ENCODE results near the gene SH3PXD2A.

Gene SH3PXD2A

DNA sequence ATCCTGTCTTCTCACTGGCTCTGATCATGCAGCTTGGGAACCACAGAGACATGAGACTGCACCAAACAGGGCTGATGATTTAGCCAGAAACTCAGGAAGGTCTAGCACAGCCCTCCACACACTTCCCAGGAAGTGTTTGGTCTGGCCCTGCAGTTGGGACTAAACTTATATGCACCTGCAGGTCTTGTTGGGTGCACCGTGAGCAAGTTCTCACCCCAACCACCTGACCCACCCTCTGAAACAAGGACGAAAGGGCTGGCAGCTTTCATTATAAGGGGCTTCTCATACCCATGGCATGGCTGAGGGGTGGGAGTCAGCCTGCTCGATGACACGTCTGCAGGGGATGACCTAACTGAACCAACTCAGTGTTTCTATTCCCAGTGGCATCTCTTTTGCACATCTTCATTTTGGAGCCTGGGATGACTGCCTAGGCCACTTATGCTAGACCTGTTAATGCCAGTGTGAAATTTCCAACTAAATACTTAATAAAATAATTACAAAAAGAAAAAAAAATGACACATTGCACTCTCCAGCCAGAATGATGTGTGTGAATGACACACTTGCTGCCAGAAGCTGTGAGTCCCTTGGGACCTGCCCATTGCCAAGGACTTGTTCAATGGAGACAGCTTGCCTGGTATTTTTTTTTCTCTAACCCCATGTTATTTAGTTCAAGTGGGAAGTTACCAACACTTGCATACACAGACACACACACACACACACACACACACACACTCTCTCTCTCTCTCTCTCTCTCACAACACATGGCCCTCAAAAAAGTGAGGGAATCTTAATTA, 259.2 kb downstream of the SH3PXD2A start:
- H3K9me3 Mint-ChIP-seq, result no peaks in the 10 kb centered on the region
- no peaks in the 10 kb centered on the region for H3K36me3 Mint-ChIP-seq
- H3K27ac Mint-ChIP-seq, result no peak overlapping the region
- DNase-seq (ENCODE audit: low spot score in 2 of 2), result no peak
- H3K4me1 Mint-ChIP-seq, result no peaks in the 10 kb centered on the region
- no peak overlapping the region for H3K4me3 Mint-ChIP-seq
- no peak for ATAC-seq

DNA sequence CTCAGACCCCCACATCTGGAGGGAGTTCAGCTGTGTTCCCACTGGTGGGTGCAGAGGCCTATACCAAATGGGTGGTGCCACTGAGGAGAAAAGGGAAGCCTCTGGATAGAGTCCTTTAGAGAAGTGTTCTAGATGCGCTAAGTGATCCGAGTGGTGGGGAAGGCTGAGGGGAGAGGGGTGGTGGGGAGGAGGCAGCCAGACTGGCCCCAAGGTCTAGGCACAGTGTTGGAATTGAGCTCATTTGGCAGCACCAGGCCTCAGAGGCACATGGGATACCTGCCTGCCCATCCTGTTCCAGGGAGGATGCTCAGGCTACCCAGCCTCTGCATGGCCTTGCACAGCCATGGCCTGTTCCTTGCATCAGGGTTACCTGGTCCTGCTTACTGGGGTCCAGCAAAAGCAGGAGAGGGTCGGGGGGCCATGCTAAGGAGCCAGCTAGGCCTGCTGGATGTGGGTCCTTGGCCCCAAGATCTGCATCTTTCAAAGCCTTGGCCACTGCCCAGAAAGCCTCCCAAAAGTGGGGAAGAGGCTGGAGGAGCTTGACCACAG, 262.3 kb downstream of the SH3PXD2A start:
- ATAC-seq, result no peak
- peaks cover 6% of the 10 kb centered on the region for H3K4me1 Mint-ChIP-seq
- no peak for DNase-seq (ENCODE audit: low spot score in 2 of 2)
- H3K36me3 Mint-ChIP-seq, result peaks cover 7% of the 10 kb centered on the region
- no peak overlapping the region for H3K27ac Mint-ChIP-seq
- H3K4me3 Mint-ChIP-seq, result no peak overlapping the region
- no peaks in the 10 kb centered on the region for H3K9me3 Mint-ChIP-seq

DNA sequence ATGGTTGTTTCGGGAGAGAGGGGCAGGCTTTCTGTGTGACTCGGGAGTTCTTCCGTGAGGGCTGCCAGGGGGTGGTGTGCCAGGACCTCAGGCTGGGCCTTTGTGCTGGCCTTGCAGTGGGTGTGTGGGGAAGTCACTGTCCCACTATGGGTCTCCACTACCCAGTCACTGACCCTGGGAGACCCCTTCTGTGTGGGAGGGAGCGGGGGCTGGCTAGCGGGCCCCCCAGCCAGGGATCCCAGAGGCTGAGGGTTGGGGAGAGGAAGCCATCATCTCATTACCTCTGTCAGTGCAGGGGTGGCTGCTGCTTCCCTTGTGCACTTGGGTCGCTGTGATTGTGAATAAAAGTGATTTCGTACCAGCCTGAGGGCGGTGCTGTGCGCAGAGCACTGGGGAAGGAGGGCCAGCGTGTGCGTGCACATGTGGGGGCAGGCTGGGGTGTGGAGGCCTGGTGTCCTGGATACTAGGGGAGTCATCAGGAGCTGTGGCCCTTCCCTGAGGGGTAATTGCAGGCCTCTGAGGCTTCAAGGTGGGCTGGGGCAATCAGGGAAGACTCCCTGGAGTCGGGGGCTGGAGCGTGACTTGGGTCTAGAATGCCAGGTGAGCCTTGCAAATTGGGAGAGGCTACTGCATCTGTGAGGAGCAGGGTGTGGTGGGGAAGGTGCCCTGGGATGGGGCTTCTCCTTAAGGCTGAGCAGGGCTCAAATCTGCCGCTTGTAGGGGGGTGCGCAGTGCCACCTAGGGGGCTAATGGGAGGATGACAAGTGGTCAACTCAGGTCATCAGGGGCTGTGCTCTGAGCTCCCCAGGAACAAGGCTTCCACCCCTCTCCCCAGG, 263.0 kb downstream of the SH3PXD2A start:
- H3K27ac Mint-ChIP-seq, result no peak overlapping the region
- H3K4me1 Mint-ChIP-seq, result peaks cover 6% of the 10 kb centered on the region
- peak; percentile 61 for ATAC-seq
- H3K9me3 Mint-ChIP-seq, result no peaks in the 10 kb centered on the region
- peaks cover 7% of the 10 kb centered on the region for H3K36me3 Mint-ChIP-seq
- peak in 1 of 2 donors; percentile 74 for DNase-seq (ENCODE audit: low spot score in 2 of 2)
- H3K4me3 Mint-ChIP-seq, result no peak overlapping the region

DNA sequence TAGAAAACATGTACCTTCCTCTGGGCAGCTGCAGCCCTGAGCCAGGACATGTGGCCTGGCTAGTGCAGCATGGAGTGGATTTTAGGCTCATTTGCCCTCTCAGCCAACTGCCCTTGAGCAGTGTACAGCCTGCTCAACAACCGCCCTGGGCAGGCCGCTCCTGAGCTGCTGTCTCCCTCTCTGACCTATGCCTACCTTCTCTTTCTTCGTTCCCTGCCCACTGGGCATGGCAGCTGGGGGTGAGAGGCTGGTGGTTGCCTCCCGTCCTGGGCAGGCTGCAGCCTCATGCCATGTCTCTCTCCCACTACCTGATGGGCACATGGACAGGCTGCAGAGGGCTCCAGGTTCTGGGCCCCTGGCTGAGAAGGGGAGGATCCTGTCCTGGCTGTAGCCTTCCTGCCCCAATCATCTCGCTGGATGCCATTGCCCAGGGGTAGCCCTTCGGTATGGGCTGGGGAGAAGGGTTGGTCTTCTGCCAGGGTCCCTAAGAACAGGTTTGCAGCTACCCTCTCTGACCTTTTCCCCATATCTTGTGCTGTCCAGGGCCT, 264.6 kb downstream of the SH3PXD2A start:
- H3K9me3 Mint-ChIP-seq, result no peaks in the 10 kb centered on the region
- peaks cover 7% of the 10 kb centered on the region for H3K36me3 Mint-ChIP-seq
- DNase-seq (ENCODE audit: low spot score in 2 of 2) (no peak), ATAC-seq (no peak)
- H3K27ac Mint-ChIP-seq, result peak overlapping the region; percentile 45
- no peak overlapping the region for H3K4me3 Mint-ChIP-seq
- peaks cover 6% of the 10 kb centered on the region for H3K4me1 Mint-ChIP-seq

DNA sequence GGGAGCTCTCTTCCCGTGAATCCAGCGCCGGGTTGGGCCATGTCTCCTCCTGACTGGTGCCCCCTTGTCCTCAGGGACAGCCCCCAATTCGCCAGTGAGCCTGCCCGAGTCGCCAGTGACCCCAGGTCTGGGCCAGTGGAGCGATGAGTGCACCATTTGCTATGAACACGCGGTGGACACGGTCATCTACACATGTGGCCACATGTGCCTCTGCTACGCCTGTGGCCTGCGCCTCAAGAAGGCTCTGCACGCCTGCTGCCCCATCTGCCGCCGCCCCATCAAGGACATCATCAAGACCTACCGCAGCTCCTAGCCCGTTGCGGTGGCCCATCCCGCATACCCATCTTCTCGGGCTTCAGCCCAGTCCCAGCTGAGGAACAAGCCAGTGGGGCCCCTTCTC, 265.3 kb downstream of the SH3PXD2A start:
- H3K4me3 Mint-ChIP-seq, result no peak overlapping the region
- H3K36me3 Mint-ChIP-seq, result peaks cover 7% of the 10 kb centered on the region
- H3K9me3 Mint-ChIP-seq, result no peaks in the 10 kb centered on the region
- ATAC-seq (no peak), DNase-seq (ENCODE audit: low spot score in 2 of 2) (no peak)
- no peak overlapping the region for H3K27ac Mint-ChIP-seq
- H3K4me1 Mint-ChIP-seq, result peaks cover 6% of the 10 kb centered on the region

DNA sequence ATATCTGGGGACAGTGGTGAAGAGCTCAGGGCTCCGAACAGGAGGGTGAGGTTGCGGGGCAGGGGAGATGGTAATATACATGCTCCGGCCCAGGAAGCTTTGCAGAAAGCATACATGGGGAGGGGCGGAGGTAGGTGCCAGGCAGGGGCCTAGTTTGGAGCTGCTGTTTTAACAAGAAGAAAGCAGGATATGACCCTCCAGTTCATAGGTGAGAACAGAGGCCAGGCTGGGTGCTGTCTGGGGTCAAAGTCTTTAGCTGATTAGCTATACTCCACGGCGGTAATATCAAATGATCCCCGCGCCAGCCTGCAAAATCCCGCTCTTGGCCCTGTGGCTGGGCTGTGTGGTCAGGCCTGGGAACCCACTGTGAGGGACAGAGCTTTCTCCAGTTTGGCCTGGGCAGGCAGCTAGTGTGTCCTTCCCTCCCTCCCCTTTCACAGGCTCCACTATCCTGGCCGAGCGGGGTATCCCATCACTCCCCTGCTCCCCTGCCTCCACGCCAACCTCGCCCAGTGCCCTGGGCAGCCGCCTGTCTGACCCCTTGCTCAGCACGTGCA, 266.2 kb downstream of the SH3PXD2A start:
- Mint-ChIP-seq H3K36me3 (peaks cover 7% of the 10 kb centered on the region), H3K4me3 (no peak overlapping the region), H3K27ac (peak overlapping the region; percentile 68), H3K4me1 (peaks cover 6% of the 10 kb centered on the region), H3K9me3 (no peaks in the 10 kb centered on the region)
- no peak for DNase-seq (ENCODE audit: low spot score in 2 of 2)
- ATAC-seq, result no peak

DNA sequence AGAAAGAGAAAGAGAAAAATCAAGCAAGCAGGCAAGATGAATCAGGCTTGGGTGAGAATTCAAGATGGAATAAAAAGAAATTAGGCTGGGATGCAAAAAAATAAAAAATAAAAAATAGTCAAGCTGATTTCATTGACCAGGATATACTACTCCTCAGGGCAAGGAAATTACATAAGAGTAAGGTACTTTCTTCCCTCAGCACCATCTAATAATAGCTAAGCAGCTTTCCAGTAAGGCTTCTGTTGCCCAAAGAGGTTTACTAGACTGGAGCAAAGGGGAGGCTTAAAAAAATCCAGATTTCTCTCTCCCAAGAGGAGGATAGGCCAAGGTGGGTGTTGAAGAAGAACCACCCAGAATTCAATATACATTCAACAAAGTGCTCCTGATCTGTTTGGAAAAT, 268.3 kb downstream of the SH3PXD2A start:
- ATAC-seq, result no peak
- Mint-ChIP-seq H3K27ac (no peak overlapping the region), H3K36me3 (peaks cover 7% of the 10 kb centered on the region), H3K4me1 (peaks cover 11% of the 10 kb centered on the region), H3K4me3 (no peak overlapping the region), H3K9me3 (no peaks in the 10 kb centered on the region)
- no peak for DNase-seq (ENCODE audit: low spot score in 2 of 2)

DNA sequence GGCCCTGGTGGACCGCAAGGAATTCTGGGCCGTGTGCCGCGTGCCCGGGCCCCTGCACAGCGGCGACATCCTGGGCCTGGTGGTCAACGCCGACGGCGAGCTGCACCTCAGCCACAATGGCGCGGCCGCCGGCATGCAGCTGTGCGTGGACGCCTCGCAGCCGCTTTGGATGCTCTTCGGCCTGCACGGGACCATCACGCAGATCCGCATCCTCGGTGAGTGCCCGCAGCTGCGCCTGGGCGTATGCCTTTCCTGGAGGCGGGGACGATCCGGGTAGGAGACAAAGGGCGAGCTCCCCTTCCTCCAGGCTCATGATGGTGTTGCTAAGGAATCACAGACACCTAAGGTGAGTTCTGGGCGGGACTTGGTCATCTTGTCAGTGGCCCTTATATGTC, 270.4 kb downstream of the SH3PXD2A start:
- H3K4me1 Mint-ChIP-seq, result peaks cover 11% of the 10 kb centered on the region
- H3K36me3 Mint-ChIP-seq, result peaks cover 7% of the 10 kb centered on the region
- ATAC-seq (no peak), DNase-seq (ENCODE audit: low spot score in 2 of 2) (no peak)
- H3K4me3 Mint-ChIP-seq, result peak overlapping the region; percentile 72
- H3K27ac Mint-ChIP-seq, result no peak overlapping the region
- no peaks in the 10 kb centered on the region for H3K9me3 Mint-ChIP-seq

DNA sequence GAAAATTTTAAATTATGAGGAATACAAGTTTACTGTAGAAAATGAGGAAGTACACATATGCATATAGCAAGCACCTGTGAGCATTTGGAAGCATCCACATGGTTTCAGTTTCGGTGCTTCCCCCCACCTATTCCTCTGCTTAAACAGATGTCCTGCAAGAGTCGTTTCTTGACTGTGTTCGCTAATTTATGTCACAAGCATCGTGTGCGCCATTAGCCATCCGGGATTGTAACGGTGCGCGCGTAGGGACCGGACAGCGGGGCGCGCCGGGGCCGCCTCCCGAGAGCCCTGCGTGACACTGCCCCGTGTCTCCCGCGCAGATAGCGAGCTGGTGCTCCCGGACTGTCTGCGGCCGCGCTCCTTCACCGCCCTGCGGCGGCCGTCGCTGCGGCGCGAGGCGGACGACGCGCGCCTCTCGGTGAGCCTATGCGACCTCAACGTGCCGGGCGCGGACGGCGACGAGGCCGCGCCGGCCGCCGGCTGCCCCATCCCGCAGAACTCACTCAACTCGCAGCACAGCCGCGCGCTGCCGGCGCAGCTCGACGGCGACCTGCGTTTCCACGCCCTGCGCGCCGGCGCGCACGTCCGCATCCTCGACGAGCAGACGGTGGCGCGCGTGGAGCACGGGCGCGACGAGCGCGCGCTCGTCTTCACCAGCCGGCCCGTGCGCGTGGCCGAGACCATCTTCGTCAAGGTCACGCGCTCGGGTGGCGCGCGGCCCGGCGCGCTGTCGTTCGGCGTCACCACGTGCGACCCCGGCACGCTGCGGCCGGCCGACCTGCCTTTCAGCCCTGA, 271.0 kb downstream of the SH3PXD2A start:
- H3K36me3 Mint-ChIP-seq, result peaks cover 7% of the 10 kb centered on the region
- DNase-seq (ENCODE audit: low spot score in 2 of 2) (peak; percentile 19 to 56), ATAC-seq (peak; percentile 74)
- H3K9me3 Mint-ChIP-seq, result no peaks in the 10 kb centered on the region
- H3K4me1 Mint-ChIP-seq, result peaks cover 11% of the 10 kb centered on the region
- H3K4me3 Mint-ChIP-seq, result peak overlapping the region; percentile 72
- H3K27ac Mint-ChIP-seq, result peak overlapping the region; percentile 55

DNA sequence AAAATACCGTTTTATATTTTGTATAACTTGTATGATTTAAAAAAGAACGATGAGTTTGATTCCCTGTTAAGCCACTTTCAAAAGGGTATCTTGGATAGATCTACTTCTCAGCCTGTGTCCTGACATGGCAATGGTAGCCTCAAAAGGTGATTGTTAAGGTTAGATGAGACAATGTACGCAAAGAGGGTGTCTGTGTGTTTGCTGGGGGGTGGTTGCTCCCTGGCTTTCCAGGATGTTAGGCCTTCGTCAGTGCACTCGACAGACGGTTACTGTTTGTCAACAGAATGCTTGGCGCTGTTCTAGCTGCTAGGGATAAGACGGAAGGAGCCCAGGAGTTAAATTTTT, 271.5 kb downstream of the SH3PXD2A start:
- Mint-ChIP-seq H3K36me3 (peaks cover 6% of the 10 kb centered on the region), H3K4me3 (peak overlapping the region; percentile 72), H3K9me3 (no peaks in the 10 kb centered on the region), H3K4me1 (peaks cover 9% of the 10 kb centered on the region), H3K27ac (peak overlapping the region; percentile 55)
- DNase-seq (ENCODE audit: low spot score in 2 of 2), result no peak
- no peak for ATAC-seq

DNA sequence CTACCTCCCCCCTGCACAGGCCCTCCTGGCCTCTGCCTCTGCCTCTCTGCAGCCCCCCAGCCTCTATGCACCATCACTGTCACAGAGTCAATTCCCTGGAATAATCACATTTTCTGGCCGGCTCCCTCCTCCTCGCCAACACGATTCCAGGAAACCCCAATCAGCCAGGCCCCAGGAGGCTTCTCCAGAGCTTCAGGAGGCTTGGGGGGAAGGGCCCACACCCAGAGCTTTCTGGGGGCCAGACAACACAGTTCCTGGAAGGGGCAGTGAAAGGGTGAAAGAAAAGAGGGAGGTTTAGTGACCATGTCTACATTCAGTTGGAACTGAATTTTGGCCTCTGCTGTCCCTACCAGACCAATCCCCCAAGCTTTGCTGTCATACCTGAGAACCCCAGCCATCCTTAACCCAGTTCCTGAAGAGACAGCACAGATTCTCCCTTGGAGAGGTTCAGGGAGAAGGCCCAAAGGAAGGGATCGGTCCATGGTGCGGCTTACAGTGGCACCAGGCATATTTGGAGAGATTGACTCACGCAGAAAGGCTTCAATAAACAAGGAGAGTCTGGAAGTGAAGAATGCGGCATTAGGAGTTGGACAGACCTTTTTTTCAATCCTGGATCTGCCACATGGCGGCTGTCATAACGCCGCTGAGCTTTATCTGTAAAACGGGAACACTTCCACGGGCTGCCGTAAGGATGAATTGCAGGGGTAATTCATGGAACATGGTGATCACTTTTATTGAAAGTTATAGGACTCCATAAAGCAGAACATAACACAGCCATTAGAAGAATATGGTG, 272.8 kb downstream of the SH3PXD2A start:
- no peak for ATAC-seq
- Mint-ChIP-seq H3K27ac (no peak overlapping the region), H3K4me1 (peaks cover 5% of the 10 kb centered on the region), H3K9me3 (no peaks in the 10 kb centered on the region), H3K4me3 (peak overlapping the region; percentile 0), H3K36me3 (no peaks in the 10 kb centered on the region)
- DNase-seq (ENCODE audit: low spot score in 2 of 2), result no peak

DNA sequence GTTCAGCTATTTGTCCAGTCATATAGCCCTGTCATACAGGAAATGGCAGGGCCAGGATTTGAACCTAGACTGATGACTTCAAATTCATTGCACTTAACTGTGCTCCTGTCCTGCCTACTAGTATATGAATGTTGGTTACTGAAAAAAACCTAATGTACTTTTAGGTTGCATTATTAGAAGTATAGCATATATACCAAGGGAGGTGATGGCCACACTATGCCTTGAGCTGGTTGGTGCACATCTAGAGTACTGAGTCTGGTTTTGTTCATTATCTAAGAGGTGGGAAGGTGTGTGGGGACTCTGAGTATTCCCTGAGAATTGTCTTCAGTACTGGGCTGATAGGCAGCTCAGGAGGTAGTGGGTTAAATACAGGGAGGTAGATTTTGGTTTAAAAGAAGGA, 273.9 kb downstream of the SH3PXD2A start:
- no peak for ATAC-seq
- DNase-seq (ENCODE audit: low spot score in 2 of 2), result no peak
- no peak overlapping the region for H3K4me3 Mint-ChIP-seq
- H3K36me3 Mint-ChIP-seq, result no peaks in the 10 kb centered on the region
- H3K4me1 Mint-ChIP-seq, result peaks cover 5% of the 10 kb centered on the region
- H3K27ac Mint-ChIP-seq, result no peak overlapping the region
- no peaks in the 10 kb centered on the region for H3K9me3 Mint-ChIP-seq

DNA sequence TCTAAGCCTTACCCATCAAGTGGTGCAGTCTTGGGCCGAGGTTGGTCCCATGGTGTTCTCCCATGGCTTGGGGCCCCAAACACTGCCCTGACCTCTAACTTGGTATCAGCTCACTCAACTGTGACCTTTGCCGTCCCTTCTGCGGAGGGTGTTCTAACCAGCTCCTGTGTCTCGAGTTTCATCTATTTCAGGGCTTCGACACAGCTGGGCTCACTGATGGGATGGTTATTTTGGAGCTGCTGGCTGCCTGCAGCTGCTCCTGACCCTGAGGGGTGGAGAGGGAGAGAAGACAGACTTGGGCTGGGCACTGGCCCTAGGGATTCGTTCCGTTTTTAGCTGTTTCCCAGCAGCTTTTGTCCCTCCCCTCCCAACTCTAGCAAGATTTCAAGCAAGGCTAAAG, 274.9 kb downstream of the SH3PXD2A start:
- Mint-ChIP-seq H3K36me3 (no peaks in the 10 kb centered on the region), H3K4me3 (no peak overlapping the region), H3K9me3 (no peaks in the 10 kb centered on the region), H3K4me1 (peaks cover 5% of the 10 kb centered on the region), H3K27ac (no peak overlapping the region)
- DNase-seq (ENCODE audit: low spot score in 2 of 2), result no peak
- no peak for ATAC-seq

DNA sequence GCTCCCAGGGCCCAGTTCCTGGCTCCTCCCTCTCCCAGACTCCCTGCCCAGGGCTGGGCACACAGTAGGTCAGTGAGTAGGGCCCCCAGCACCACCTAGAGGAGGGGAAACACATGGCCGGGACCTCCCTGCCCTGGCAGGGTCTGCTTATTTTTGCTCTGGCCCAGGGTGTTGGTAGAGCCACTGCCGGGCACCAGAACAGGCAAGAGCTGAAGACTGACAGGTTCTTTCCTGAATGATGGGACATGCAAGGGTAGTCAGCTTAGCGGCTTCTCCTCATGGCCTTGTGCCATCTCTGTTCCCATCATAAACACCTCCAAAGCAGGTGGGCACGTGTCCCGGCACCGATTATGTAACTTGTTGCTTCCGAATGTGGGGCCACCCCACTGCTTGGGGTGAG, 275.4 kb downstream of the SH3PXD2A start:
- no peak for ATAC-seq
- no peak for DNase-seq (ENCODE audit: low spot score in 2 of 2)
- Mint-ChIP-seq H3K36me3 (no peaks in the 10 kb centered on the region), H3K27ac (no peak overlapping the region), H3K4me3 (no peak overlapping the region), H3K4me1 (peaks cover 5% of the 10 kb centered on the region), H3K9me3 (no peaks in the 10 kb centered on the region)
